GM19099 (cell line): ENCODE data around the gene DNAL1.

Source experiments
- POLR2A ChIP-seq: IDR thresholded peaks from 3 replicates; pipeline ENCODE4 v1.6.1; 2011; ENCODE audit warnings: low read depth; ENCODE audit not compliant: insufficient read length; ENCODE audit errors: extremely low read depth

DNAL1 gene

DNA sequence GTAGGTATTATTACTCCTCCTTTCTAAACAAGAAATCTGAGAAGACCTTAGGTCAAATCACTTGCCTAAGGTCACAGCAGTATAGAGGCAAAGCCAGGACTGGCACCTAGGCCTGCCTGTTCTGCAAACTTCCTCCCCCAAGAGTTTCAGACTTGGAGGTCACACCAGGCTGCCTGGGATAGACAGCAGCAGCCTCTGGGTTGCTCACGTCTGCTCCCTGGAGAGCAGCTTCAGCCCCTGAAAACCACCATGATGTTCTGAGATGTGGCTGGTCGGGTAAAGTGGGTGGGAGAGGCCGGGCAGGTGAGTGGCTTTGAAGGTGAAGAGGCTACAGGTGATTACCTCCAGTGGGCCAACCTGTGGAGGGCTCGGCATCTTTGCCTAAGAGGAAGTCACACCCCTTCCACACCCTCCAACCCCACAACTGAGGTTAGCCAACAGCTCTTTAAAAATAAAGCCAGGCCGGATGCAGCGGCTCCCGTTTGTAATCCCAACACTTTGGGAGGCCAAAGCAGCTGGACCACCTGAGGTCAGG, 106.4 kb downstream of the DNAL1 start:
- TF ChIP-seq POLR2A: no peak

DNA sequence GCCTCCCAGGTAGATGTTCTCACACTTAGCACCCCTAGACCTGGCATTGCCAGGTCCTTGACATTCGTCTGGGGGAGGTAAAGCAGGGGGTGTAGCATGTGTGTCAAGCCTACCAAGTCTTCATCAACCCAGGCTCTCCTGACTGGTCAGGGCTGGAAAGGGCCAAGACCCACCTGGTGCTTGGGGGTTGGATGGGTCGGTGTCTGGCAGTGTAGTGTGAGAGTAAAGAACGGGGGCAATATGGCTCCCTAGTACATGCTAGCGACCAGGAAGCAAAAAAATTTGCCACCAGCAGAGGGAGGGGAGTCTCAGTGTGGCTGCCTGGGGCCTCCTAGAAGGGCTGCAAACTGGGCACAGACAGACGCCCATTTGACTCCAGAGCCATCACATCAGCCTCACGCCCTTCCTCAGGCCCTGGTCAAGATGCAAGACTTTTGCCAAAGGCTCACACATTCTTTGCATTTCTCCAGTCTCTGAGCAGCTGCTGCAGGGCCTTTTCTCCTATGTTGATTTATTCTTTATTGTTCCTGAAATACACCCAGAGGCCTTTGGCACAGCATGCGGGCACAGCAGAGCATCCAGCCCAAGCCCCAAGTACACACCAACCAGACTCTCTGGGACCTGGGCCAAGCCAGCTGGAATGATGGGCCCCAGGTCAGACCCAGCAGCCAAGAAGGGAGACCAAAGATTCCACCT, 107.7 kb downstream of the DNAL1 start:
- no peak for TF ChIP-seq POLR2A
